ENCODE data around the gene CHI3L2.
"Not testable (repeated sequence)": the region's sequence is repeated elsewhere in the genome, so short reads cannot be mapped to it uniquely, and the experiment has no call there.

Gene CHI3L2

GRCh38 chr1:111202707-111203623 lies 24.5 kb upstream of the CHI3L2 start:
- no peak for DNase-seq

- DNase-seq: peak; percentile 61
Measured at GRCh38 chr1:111203681-111204200, 23.8 kb upstream of the CHI3L2 start.

- peak; percentile 19 for DNase-seq
Measured at GRCh38 chr1:111204201-111204982, 23.1 kb upstream of the CHI3L2 start.

- no peak for DNase-seq
Measured at GRCh38 chr1:111204983-111205713, 22.4 kb upstream of the CHI3L2 start.

GRCh38 chr1:111205714-111206050 lies 21.8 kb upstream of the CHI3L2 start:
- DNase-seq: no peak

GRCh38 chr1:111208921-111209320 lies 18.6 kb upstream of the CHI3L2 start:
- no peak for DNase-seq

GRCh38 chr1:111209622-111210021 lies 17.9 kb upstream of the CHI3L2 start:
- no peak for DNase-seq

- no peak for DNase-seq
Measured at GRCh38 chr1:111211921-111212320, 15.6 kb upstream of the CHI3L2 start.

GRCh38 chr1:111212634-111213335 lies 14.7 kb upstream of the CHI3L2 start:
- DNase-seq: no peak

- DNase-seq: no peak
Measured at GRCh38 chr1:111213412-111213811, 14.1 kb upstream of the CHI3L2 start.

GRCh38 chr1:111214074-111214801 lies 13.3 kb upstream of the CHI3L2 start:
- DNase-seq: peak; percentile 16

GRCh38 chr1:111214884-111215283 lies 12.6 kb upstream of the CHI3L2 start:
- no peak for DNase-seq

GRCh38 chr1:111215285-111215684 lies 12.2 kb upstream of the CHI3L2 start:
- DNase-seq: not testable (repeated sequence)

GRCh38 chr1:111216751-111217150 lies 10.8 kb upstream of the CHI3L2 start:
- DNase-seq: no peak

GRCh38 chr1:111217183-111217910 lies 10.2 kb upstream of the CHI3L2 start:
- no peak for DNase-seq

- DNase-seq: no peak
Measured at GRCh38 chr1:111218701-111219556, 8.6 kb upstream of the CHI3L2 start.

- DNase-seq: no peak
Measured at GRCh38 chr1:111219557-111220286, 7.8 kb upstream of the CHI3L2 start.

GRCh38 chr1:111220302-111220890 lies 7.1 kb upstream of the CHI3L2 start:
- no peak for DNase-seq

GRCh38 chr1:111221276-111221632 lies 6.3 kb upstream of the CHI3L2 start:
- DNase-seq: no peak
